GM18519 (cell line): ENCODE results near the gene CDC14B.
"Not testable (repeated sequence)": the region's sequence is repeated elsewhere in the genome, so short reads cannot be mapped to it uniquely, and the experiment has no call there.

ENCODE experiments used
- ATAC-seq: cut with Tn5 transposase; IDR thresholded peaks from one replicate; pipeline ENCODE4 v1.9.1; 2021; ENCODE audit warnings: mild to moderate bottlenecking, moderate library complexity; ENCODE audit not compliant: unreplicated experiment, low FRiP score

Gene CDC14B

DNA sequence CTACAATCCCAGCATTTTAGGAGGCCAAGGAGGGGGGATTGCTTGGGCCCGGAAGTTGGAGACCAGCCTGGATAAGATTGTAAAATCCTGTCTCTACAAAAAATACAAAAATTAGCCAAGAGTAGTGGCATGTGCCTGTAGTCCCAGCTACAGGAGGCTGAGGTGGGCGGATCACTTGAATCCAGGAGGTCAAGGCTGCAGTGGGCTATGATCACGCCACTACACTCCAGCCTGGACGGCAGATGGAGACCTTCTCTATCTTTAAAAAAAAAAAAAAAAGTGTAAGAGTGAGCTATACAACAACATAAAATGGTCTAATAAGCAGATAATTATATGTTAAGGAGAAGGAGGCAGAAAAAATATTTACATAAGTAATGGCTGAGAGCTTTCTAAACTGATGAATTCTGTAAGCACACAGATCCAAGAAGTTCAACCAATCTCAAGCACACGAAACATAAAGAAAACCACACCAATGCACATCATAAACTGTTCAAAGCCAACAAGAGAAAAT, 23.0 kb downstream of the CDC14B start:
- no peak for ATAC-seq

DNA sequence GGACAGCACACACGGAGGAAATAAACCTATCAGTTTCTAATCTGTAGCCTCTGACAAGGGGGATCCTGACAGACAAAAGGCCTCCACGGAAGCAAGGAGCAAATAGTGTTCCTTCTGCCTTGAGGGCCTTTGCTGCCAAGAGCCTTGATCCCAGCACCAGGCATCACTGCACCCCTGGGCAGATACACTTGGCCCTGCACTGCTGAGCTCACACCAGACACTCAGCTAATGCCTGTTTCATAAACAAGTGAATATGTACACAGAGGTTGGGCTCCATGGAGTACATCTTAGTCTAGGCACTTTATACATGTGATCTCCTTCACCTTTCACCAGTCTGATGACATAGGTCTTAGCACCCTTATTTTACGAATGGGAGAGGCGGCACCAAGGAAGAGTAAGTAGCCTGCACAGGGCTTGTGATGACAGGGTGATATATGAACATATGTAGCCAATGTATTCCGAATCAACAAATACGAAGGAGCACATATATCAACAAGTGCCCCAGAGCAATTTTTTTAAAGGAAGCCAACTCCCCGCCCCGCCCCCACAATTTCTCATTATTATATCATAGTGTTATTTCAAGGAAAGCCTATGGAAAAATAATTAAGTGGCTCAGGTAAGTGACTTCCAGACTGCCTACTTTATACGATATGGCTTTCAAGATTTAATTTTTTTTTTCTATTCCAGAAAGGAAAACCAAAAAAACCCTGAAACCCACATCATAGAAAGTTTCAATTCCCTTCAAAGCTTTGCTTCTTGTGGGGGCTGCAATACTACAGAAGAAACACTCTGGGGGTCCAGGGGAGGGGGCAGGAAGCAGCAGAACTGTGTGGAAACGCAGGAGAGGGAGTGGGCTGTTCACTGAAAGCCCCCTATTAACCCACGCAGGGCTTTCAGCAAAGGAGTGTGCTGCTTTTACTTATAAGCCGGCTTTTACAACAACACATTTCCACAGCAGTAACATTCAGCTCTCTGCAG, 32.0 kb downstream of the CDC14B start:
- no peak for ATAC-seq

DNA sequence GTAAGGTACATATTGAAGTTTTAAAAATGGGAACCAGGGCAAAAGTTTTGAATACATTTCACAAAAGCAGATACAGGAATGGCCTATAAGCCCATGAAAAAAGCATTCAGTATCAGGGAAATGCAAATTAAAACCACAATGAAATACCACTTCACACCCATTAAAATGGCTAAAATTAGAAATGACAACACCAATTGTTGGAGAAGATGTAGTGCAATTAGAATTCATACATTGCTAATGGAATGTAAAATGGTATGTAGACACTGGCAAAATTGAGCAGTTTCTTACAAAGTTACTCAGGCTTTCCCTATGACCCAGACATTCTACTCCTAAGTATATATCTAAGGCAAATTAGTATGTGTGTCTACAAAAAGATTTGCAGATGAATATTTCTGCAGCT, 34.2 kb downstream of the CDC14B start:
- ATAC-seq, result no peak

DNA sequence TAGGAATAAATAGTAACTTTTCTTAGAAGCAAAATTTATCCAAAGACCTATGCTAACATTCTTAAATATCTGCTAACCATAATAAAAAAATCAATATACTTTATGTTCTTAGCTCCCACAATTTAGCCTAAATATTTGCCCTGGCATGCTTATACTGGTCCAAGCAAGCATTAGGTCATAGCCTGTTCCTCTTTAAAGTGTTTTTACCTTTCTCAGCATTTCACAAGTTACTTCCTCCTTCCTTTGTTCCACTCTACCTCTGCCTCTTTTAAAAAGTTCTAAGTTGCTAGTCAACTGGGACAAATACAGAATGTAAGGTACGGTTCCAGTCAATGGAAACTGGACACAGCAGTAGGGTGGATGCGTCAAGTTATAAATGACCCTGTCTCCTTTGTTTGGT, 37.4 kb downstream of the CDC14B start:
- not testable (repeated sequence) for ATAC-seq

DNA sequence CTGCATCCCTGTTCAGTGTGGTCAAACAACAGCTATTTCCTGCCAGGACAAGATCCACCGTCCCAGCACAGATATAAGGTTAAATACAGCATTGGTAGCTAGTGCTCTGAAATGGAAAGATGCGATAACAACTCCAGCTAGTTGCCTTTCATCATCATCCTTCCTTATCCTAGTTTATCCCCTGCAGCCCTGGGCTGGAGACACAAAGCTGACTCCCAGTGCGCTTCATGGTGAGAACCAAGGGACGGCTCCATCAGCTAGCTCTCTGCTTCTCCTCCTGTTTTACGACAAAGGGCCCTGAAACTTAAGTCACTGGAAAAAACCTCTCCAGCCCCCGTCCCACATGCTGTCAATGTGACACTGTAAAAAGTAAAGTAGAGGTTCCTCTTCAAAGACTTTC, 37.9 kb downstream of the CDC14B start:
- ATAC-seq, result no peak

DNA sequence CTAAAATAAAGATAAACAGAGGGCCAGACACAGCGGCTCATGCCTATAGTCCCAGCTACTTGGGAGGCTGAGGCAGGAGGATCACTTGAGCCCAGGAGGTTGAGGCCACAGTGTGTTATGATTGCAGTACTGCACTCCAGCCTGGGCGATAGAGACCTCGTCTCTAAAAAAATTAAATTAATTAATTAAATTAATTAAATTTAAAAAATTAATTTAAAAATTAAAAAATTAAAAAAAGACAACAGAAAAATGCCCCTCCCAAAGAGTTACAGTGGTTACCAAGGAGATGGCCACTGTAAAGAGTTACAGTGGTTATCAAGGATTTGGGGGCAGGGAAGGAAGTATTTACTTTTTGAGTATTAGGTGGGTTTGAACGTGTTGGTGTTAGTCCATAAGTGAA, 38.3 kb downstream of the CDC14B start:
- no peak for ATAC-seq

DNA sequence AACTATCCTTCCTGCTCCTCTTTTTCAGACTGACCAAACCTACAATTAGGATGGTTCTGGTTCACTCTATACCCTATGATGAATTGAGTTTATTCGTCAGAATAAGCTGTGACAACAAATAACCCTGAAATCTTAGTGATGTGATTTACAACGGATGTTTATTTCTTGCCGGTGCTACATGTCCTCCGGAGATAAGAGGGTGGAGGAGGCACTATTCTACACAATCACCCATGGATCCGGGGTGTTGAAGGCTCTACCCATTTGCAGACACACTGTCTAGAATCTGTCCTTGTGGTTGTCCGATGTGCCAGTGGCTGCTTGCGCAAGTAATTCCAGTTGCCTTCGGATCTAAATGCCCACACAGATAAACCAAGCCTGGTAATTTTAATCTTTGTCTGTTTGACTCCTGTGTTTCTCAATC, 44.7 kb downstream of the CDC14B start:
- no peak for ATAC-seq

DNA sequence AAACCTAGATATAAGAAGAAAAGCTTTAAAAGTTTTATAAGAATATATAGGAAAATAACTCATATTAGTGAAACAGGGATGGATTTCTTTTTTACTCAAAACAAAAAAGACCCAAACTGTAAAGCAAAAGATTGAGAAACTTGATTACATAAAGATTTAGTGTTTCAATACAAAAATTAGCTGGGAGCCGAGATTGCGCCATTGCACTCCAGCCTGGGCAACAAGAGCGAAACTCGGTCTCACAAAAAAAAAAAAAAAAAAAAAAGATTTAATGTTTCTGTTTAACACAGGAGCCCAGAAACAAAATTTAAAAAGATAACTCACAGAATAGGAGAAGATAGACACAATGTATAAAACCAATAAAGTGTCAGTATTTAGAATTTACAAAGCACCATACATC, 45.2 kb downstream of the CDC14B start:
- ATAC-seq, result no peak

DNA sequence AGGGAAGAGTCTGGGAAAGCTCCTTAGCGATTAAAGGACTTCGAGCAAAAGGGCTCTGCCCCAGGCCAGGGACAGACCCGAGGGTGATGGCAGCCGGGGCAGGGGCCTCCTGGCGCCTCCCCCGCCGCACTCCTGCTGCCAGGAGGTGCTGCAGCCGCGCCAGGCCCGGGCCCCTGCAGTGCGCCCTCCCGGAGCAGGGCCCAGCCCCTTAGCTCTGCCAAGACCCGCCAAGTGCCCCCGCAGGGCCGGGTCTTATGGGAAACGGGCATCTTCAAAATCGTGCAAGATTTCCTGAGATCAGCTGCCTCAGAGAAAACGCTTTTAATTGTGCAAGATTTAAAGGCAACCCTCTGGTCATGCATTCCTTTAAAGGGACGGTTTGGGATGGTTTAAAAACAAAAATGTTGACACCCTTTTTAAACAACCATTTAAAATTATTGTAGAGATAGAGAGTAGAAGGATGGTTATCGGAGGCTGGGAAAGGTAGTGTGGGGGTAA, 52.4 kb downstream of the CDC14B start:
- no peak for ATAC-seq

DNA sequence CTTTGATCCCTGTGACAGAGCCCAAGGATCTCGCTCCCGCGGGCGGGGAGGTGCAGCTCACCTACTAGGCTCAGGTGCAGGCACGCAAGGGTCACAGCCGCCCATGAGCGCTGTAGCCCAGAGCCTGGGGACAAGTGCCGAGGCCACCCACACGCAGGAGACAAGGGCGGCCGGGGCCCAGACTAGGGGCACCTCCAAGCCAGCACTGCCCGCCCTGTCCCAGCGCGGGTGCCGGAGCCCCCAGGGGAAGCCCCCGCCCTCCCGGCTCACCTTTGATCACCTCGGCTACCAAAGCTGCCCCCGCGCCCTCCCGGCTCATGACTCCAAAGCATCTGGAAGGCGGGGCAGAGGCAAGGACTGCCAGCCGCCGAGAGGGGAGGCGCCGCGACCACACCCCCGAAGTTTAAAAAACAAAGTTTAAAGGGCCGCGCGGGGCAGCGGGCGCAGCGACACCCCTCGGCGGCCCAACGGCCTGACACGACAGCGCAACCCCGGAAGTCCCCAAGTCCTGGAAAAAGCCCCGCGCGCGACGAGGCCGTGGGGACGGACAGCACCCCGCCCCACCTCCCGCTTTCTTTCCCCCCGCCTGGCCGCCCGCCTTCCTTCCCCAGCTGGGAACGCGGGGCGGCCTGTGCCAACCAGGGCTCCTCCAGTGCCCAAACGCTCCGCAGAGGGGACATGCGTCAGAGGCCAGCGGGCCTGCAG, 53.0 kb downstream of the CDC14B start:
- ATAC-seq, result no peak

DNA sequence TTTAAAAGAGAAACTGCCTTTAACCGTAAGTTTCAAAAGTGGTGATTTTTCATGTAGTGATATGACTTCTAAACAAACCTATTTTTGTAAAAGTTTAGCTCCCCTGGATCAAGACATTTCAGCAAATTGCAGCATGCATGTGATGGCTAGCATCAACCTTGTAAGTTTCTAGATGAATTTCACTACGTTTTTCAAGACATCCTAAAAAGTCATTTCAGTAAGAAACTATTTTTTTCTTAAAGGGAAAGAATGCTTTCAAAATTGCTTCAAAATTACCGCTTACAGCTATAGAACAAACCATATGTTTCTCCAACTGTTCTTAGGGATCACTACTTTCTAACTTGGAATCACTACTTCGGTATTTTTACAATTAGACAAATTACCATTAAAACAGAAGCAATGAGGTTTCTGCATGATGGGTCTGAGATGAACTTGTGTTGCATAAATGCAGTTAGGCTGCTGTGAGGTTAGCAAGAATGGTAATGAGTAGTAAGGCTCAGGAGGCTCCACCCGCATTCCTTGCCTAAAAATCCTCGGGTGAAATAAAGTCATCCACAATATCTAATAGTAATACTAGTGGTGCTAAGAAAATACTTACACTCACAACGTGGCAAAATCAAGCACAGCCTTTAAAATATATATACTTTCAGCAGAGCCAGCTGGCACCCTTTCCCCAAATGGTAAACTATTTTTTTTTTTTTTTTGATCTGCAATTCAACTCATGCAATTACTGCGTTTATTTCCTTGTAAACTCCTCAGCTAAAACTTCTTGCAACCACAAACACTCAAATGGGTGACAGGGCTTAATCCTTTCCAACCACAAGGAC, 53.8 kb downstream of the CDC14B start:
- no peak for ATAC-seq

DNA sequence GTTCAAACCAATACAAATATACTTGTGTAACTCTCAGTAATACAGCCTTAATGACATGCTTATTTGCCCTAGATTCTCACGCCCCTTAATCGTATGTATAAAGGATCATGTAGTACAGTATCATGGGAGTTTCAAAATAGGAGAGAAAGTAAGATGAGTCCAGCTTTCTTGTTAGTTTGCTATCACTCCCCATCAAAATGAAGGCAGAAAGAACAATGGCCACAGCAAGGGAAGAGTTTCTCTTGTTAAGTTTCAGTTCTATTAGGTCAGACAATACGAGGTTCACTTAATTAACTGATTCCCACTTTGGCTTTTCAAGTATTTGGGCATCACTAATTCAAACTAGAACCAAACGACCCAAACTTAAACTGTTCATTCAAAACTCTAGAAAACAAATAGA, 55.4 kb downstream of the CDC14B start:
- ATAC-seq, result no peak

DNA sequence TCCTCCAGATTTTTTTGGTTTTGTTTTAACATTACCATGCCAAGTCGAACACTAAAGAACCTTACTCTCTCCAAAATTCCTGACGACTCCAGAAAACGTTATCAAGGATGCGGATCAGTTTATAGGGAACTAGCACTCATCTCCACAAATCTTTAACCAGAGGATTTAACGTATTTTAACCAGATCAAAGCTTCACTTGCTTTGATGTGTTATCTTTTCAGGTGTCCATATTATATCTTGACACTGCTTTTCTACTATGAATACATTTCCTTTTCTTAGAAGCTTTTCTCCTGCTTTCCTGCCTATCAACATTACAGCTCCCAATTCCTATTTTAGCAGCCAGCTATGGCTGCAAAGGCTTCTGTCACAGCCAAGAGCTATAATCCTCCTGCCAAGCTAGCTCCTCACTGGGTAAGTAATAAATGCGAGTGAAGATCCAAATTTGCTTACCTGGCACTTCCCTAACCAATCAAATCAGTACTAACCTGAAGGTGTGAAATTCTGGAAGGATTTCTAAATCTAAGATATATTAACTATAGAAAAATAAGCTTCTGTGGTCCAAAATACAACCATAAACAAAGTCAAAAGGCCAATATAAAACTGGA, 60.2 kb downstream of the CDC14B start:
- no peak for ATAC-seq

DNA sequence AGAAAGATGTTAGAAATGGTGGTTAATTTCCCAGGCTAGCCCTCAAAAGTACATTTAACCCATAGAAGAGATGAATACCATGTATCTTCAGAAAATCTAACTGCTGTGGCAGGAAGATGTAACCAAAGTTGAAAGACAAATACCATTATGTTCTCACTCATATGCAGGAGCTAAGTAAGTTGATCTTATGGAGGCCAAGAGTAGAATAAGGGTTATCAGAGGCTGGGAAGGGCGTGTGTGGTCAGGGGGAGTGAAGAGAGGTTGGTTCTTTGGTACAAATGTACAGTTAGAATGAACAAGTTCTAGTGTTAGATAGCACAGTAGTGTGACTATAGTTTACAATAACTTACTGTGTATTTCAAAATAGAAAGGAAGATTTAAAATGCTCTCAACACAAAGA, 61.7 kb downstream of the CDC14B start:
- ATAC-seq, result no peak

DNA sequence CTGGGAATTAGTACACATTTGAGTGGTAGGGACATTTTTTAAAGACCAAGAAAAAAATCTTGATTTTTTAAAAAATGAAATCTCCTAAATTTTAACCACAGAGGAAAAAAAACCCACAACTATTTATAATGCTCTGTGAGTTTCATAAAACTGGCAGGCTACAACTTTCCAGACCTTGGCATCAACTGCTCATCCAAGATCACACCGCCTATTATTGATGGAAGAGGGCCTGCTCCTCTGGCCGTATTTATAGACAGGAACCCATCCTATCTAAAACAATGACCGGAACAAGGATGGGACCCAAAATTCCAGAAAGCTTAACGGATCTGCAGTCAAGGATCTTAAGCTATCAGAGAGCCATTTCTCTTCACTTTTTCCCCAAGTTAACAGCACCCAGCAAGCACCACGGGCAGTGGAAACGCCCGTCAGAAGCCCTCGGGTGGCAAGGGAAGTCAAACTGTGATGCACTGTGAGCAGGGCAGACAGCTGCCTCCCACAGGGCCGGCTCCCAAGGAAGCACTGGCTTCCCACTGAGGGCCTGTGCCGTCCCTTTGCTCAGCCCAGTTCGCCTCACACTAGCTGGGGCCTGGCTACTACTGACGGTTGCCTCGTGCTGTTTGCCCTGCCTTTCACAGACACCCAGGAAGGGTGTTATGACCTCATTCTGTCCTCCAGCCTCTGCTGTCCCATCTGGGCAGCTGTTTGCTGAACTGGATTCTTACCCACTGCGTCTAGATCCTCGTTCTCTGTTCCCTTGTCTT, 62.8 kb downstream of the CDC14B start:
- ATAC-seq, result no peak

DNA sequence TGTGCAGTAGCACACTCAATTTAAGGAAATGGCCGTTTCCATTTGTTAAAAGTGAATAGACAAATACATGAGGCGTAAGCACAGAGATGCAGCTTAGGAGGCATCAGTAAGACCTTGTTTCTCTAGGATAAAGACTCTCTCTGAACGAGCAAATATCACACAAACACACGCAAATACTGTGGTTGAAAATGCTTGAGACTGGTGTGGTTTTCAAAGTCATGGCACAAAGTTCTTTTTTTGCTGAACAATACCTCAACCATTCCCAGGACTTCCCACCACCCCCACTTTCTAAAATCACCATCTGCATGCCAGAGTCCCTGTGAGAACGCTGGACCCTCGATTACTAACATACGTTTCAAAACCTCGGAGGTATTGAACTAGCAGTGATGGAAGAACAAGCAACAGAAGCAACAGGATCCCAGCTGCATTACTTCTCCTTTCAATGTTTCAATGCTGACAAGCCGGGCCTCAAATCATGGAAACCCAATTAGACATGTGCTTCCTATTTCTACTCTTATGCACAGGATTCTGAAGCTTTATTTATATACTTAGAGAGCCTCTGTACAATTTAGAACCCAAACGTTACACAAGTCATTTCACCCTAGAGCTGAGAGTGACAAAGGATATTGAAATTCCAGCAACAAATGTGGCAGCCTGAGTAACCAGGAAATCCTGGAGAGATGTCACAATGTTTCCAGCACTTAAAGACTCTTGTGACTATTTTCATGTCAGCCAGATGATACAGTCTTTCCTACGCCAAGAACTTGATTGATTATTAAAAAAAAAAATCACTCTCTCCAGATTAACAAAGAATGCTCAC, 63.9 kb downstream of the CDC14B start:
- no peak for ATAC-seq

DNA sequence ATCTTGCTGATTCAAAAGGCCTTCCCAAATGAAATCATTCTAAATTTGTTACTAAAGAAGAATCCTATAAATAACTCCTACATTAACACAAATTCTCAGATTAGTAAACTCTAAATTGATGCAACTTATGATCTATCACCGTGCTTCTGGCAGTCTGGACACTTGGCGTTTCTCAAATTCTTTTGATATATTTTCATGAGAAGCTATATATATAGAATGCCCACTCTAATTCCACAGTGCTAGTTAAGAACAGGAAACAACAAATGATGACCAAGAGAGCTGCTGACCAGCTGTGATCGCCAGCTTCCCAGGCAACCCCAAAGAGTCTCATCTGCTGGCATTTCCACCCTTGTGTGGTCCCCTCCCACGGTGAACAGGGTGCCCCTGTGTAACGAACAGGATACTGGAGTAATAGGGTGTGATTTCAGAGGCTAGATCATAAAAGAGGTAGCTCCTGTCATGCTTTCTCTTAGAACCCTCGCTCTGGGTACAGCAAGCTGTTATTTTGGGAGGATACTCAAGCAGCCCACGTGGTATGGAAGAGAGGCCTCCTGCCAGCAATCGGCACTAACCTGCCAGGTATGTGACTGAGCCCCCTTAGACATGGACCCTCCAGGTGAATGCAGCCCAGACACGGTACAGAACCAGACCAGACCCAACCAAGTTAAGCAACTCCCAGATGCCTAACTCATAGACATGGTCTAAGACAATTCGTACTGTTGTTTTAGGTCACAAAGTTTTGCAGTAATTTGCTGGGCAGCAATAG, 64.7 kb downstream of the CDC14B start:
- ATAC-seq, result no peak

DNA sequence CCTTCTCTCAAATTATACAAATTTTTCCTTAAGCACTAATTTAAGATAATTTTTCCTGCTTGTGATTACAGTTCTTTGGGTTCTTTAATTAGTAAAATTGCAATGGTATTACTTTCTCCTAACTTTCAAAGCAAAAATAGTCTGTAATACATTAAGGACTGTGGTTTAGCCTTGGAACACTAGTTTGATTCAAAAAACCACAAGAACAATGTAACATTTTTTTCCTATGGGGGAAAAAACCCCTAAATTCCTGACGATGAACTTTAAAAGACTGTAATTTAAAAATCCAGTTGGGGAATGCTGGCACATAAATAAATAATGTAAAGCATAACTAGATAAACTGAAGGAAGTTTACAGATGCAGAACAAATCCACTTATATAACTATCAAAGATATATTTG, 65.3 kb downstream of the CDC14B start:
- no peak for ATAC-seq
